HCT116 (cell line): Measurements from ENCODE around the gene MDM2.

Experiments
- CEBPB ChIP-seq: IDR thresholded peaks from 2 replicates; pipeline ENCODE4 v1.6.1; 2012; ENCODE audit warnings: low read depth
- CTCF ChIP-seq, 3 experiments: fragments of 200-600 bp in 1 of 3; sonication (generic) in 1 of 3; IDR thresholded peaks in 2 of 3; conservative IDR thresholded peaks in 1 of 3; 2 replicates each; pipeline ENCODE4 v1.5.1; 2012 to 2017; ENCODE audit warnings: low read depth in 2 of 3, low read length in 2 of 3, antibody characterized with exemption in 1 of 3, borderline replicate concordance in 1 of 3, control low read depth in 1 of 3, mild to moderate bottlenecking in 1 of 3, mixed read lengths in 1 of 3, mixed run types in 1 of 3, moderate library complexity in 1 of 3; ENCODE audit not compliant: insufficient read depth in 1 of 3
- EZH2phosphoT487 ChIP-seq: fragments of 200-600 bp; IDR thresholded peaks from 2 replicates; pipeline ENCODE4 v1.6.1; 2018; ENCODE audit warnings: antibody characterized with exemption, borderline replicate concordance
- JUND ChIP-seq: IDR thresholded peaks from 2 replicates; pipeline ENCODE4 v1.6.1; 2012
- POLR2A ChIP-seq: IDR thresholded peaks from 2 replicates; pipeline ENCODE4 v1.7.0; 2011; ENCODE audit warnings: borderline replicate concordance; ENCODE audit not compliant: insufficient read depth, insufficient read length; ENCODE audit errors: extremely low read depth
- POLR2AphosphoS5 ChIP-seq: IDR thresholded peaks from 2 replicates; pipeline ENCODE4 v1.6.1; 2011; ENCODE audit warnings: mild to moderate bottlenecking, low read depth, low read length, moderate library complexity
- TCF7L2 ChIP-seq: IDR thresholded peaks from 2 replicates; pipeline ENCODE4 v1.7.0; 2011; ENCODE audit warnings: borderline replicate concordance, inconsistent platforms; ENCODE audit not compliant: insufficient read depth, insufficient read length; ENCODE audit errors: extremely low read depth
- YY1 ChIP-seq: IDR thresholded peaks from 2 replicates; pipeline ENCODE4 v1.6.1; 2011; ENCODE audit warnings: low read length, low read depth, moderate library complexity, mild to moderate bottlenecking; ENCODE audit not compliant: insufficient replicate concordance; ENCODE audit errors: extremely low read depth
- ZFX ChIP-seq: fragments of 450-650 bp; IDR thresholded peaks from 2 replicates; pipeline ENCODE4 v1.6.1; 2017

DNA sequence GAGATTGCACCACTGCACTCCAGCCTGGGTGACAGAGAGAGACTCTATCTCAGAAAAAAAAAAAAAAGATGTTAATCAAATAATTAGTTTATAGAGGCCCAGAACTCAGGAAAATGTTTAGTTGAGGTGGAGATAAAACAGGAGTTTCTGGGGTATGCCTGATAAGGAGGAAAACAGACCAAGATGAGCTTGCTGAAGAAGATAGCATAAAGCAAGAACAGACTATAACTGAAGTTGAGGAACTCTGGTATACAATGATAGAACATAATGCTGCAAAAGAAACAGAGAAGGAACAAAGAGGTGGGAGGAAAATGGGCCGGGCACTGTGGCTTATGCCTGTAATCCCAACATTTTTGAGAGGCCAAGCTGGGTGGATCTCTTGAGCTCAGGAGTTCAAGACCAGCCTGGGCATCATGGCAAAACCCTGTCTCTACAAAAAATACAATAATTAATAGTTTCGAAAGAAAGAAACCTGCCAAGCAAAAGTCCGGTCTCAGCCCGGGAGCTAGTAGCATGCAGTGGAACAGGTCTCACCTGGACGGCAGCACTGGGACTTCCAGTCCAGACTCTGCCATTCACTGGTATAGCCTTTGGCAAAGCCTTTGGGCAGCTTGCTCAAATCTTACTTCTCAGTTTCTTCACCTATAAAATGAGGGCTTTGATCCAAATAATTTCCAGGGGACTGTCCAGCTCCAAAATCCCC lies 36.6 kb upstream of the MDM2 start:
- TF ChIP-seq POLR2AphosphoS5 (no peak), CTCF (IDR thresholded peaks at IDR 0.05 in 2 of 3, conservative IDR thresholded peaks at IDR 0.05 in 1 of 3; ENCODE audit: borderline replicate concordance in 1 of 3, insufficient read depth in 1 of 3, low read depth in 2 of 3, low read length in 2 of 3) (no peak), EZH2phosphoT487 (no peak), ZFX (no peak), POLR2A (no peak), YY1 (no peak), TCF7L2 (no peak), JUND (no peak), CEBPB (no peak)
